GM18870 (cell line): ENCODE measurements around the gene CRTC1.
"Not testable (repeated sequence)": the region's sequence is repeated elsewhere in the genome, so short reads cannot be mapped to it uniquely, and the experiment has no call there.

Experiments
- ATAC-seq: cut with Tn5 transposase; IDR thresholded peaks from one replicate; pipeline ENCODE4 v1.9.1; 2021; ENCODE audit warnings: moderate library complexity; ENCODE audit not compliant: unreplicated experiment

Gene CRTC1

DNA sequence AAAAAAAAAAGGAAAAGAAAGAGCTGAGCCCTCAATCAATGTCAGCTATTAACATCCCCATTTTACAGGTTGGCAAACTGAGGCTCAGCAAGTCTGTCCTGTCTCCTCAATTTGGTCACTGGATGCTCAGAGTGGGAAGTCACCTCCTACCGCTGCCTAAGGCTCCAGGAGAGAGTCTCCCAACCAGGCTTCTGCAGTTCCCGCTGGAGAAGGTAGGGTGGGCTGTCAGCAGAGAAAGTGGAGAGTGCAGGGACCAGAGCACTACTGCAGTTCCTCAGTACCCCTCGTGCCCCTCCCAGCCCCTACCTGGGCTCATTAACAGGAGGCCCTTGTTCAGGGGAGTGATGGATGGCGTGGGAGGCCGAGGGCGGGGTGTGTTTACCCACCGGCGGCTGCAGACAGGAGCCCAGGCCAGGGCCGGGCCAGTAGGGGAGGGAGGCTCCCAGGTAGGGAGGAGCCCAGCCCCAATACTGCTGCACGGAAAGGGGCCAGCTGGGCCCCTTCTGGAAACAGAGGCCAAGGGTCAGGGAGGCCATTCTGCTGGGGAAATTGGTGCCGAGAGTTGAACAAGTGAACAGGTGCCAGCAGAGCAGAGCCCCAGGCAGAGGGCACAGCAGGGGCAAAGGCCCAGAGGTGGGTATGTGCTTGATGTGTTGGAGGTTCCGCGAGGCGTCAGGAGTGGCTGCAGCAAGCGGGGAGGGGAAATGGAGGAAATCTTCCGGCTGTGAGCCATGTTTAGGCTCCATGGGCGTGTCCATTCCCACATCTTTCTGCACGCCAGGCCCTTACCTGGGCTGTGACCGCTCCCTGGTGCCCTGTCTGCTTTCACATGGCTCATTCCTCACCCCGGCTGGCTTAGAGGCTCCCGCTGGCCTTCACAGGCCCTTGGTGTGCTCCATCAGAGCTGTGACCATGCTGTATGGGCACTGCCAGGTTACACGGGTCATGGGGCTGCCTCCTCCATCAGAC is 115.2 kb downstream of the CRTC1 start:
- no peak for ATAC-seq

GRCh38 chr19:18799389-18799970 is 116.0 kb downstream of the CRTC1 start:
- no peak for ATAC-seq

GRCh38 chr19:18800079-18800478 is 116.6 kb downstream of the CRTC1 start:
- ATAC-seq: no peak

GRCh38 chr19:18800636-18801035 is 117.2 kb downstream of the CRTC1 start:
- ATAC-seq: no peak

GRCh38 chr19:18802354-18802753 is 118.9 kb downstream of the CRTC1 start:
- ATAC-seq: no peak

GRCh38 chr19:18803550-18804138 is 120.2 kb downstream of the CRTC1 start:
- no peak for ATAC-seq

- no peak for ATAC-seq
Observed at GRCh38 chr19:18804139-18804601, 120.7 kb downstream of the CRTC1 start.

DNA sequence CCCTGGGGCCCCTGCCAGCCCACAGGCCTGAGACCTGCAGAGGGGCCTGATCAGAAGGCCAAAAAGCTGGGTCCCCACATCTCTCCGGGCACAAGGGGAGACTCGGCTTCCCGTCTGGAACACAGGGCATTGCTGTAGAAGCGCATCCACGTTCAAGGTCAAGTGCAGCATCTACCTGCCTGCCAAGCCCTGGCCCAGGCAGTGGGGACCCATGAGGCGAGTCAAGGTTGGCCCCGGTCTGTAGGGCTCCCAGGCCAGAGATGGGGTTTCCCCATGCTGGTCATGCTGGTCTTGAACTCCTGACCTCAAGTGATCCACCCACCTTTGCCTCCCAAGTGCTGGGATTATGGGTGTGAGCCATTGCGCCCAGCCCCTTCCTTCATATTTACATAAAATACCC is 121.2 kb downstream of the CRTC1 start:
- ATAC-seq: no peak

GRCh38 chr19:18807861-18808331 is 124.4 kb downstream of the CRTC1 start:
- ATAC-seq: no peak

DNA sequence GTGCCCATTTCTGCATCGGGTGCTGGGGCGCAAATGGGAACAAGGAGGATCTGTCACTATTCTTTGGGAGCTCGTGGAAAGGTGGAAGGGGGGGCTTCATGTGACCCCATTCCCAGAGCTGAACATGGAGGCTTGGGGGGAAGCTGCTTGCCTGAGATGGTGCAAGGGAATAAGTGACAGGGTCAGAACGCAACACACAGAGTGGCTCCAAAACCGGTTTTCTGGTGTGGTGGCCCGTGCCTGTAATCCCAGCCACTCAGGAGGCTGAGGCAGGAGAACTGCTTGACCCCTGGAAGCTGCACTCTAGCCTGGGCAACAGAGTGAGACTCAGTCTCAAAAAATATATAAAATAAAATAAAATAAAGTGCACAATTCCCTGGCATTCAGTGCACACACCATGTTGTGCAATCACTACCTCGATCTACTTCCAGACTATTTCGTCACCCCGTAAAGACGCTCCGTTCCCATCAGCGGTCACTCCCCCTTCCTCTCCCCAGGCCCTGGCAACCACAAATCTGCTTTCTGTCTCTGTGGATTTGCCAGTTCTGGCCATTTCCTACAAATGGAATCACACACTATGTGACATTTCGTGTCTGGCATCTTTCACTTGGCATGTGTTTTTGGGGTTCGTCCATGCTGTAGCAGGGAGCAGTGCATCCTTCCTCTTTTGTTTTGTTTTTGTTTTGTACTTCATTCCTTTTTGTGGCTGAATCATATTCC is 125.8 kb downstream of the CRTC1 start:
- no peak for ATAC-seq

GRCh38 chr19:18811638-18812037 is 128.2 kb downstream of the CRTC1 start:
- ATAC-seq: not testable (repeated sequence)

GRCh38 chr19:18814063-18814462 is 130.6 kb downstream of the CRTC1 start:
- ATAC-seq: no peak

GRCh38 chr19:18815673-18816072 is 132.2 kb downstream of the CRTC1 start:
- ATAC-seq: no peak

DNA sequence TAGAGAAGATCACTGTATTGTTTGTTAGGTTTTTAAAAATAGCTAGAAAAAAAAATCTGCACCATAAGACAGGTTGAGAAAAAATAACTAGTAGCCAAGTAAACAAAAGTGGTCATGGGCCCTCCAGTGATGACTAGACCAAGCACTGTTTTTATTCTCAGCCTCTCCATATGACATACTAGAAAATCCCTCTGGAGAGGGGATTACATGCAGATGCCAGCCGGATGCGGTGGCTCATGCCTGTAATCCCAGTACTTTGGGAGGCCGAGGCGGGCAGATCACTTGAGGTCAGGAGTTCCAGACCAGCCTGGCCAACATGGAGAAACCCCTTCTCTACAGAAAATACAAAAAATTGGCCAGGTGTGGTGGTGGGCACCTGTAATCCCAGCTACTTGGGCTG is 133.2 kb downstream of the CRTC1 start:
- ATAC-seq: not testable (repeated sequence)

DNA sequence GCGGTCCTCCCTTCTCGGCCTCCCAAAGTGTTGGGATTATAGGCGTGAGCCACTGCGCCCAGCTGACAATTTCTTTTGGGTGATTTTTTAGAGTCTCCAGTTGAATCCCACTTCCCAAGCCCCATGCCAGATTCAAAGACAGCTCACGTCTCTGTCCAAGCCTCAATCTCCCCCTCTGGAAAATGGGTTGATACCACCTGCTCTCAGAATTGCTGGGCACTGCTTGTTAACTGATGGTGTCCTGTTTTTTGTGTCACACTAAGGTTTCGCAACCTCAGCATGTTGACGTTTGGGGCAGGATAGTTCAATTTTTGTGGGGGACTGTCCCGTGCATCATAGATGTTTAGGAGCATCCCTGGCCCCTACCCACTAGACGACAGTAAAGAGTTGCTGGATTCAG is 134.1 kb downstream of the CRTC1 start:
- no peak for ATAC-seq

DNA sequence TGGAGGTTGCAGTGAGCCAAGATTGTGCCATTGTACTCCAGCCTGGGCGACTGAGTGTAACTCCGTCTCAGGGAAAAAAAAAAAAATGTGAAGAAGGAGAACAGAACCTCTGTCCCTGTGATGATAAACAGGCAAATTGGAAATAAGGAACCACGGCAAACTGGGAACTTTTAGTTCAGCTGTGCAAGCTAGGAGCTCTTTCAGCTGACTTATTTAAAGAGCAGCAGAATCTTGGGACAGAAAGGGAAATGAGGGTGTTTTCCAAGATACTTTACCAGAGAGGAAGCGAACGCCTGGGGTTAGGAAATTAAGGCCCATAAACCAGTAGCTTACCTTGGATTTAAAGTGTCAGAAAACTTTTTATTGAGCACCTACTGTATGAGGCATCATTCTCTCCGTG is 145.3 kb downstream of the CRTC1 start:
- ATAC-seq: no peak

GRCh38 chr19:18830488-18830887 is 147.0 kb downstream of the CRTC1 start:
- ATAC-seq: no peak

DNA sequence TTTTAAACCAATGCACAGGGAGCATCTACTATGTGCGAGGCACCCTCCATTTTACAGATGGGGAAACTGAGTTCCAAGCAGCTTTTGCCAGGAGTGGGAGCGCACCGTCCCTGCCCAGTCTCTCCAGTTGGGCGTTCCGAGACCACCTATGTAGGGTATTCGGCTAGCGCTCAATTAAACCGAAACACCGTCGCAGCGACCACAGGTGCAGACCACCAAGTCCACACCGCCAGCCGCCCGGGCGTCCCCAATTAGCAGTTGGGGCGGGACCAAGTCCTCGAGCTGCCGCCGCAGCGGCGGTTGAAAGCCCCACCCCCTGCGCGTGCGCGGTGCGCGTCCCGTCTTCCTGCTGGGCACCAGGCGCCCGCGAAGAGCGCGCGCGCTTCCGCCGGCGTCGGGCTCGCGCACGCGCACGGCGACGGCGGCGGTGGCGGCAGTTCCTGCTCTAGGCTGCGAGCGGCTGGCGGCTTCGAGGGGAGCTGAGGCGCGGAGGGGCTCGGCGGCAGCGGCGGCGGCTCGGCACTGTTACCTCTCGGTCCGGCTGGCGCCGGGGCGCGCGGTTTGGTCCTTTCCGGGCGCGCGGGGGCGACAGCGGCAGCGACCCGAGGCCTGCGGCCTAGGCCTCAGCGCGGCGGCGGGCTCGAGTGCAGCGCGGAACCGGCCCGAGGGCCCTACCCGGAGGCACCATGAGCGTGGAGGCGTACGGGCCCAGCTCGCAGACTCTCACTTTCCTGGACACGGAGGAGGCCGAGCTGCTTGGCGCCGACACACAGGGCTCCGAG is 148.2 kb downstream of the CRTC1 start, which contains the start of gene UPF1:
Gene UPF1 (plus strand): TSS at position 436 of the 782 bp plus-strand sequence. CDS start 251 bp downstream, at position 687.
- peak; percentile 44 for ATAC-seq
